Posterior cingulate gyrus (tissue), 11 donors: Measurements from ENCODE around the gene TMEM200C.

Experiments
- DNase-seq, 10 donors: peaks; one replicate each; pipeline versions ENCODE4 v3.0.0 to v3.0.0-alpha.2; 2020 to 2021; ENCODE audit warnings: mixed read lengths in 3 of 10
- intact Hi-C: fragments of 100-400 bp; cut with DNase I; formaldehyde crosslinking; loops from one replicate; pipeline ENCODE4 v1.15.1; 2023

TMEM200C gene

GRCh38 chr18:5895299-5895875 is at the start of gene TMEM200C:
Gene TMEM200C (minus strand): TSS chr18:5895522. CDS start chr18:5892063, 3,459 bp downstream.
- intact Hi-C loops, result no loop called here
- peak in 6 of 10 donors; percentile 20 to 84 (median 38) for DNase-seq

DNA sequence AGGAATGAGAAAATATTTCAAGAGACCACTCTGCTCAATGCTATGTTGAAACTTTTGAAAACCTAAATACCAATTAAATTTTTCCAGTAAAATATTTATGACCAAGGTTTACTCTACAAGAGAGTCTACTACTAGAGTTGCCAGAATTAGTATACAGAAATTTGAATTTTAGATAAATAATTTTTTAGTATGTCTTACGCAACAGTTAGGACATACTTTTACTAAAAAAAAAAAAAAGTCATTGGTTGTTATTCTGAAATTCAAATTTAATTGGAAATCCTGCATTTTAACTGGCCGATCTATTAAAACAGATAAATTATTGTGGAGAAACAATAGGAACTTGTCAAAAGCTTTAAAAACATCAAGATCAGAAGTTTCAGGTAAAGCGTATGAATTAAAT is 49.1 kb upstream of the TMEM200C start:
- intact Hi-C loops, result no loop called here
- DNase-seq, result no peak

GRCh38 chr18:5943514-5943913 is 48.2 kb upstream of the TMEM200C start:
- DNase-seq, result peak in 5 of 10 donors; percentile 27 to 81 (median 42)

GRCh38 chr18:5942591-5942990 is 47.3 kb upstream of the TMEM200C start:
- intact Hi-C loops, result no loop called here
- DNase-seq, result no peak

More at GRCh38 chr18:5943514-5943913, 48.2 kb upstream of the TMEM200C start:
- intact Hi-C loops, result no loop called here

GRCh38 chr18:5941890-5942289 is 46.6 kb upstream of the TMEM200C start:
- DNase-seq, result no peak
- intact Hi-C loops, result no loop called here

DNA sequence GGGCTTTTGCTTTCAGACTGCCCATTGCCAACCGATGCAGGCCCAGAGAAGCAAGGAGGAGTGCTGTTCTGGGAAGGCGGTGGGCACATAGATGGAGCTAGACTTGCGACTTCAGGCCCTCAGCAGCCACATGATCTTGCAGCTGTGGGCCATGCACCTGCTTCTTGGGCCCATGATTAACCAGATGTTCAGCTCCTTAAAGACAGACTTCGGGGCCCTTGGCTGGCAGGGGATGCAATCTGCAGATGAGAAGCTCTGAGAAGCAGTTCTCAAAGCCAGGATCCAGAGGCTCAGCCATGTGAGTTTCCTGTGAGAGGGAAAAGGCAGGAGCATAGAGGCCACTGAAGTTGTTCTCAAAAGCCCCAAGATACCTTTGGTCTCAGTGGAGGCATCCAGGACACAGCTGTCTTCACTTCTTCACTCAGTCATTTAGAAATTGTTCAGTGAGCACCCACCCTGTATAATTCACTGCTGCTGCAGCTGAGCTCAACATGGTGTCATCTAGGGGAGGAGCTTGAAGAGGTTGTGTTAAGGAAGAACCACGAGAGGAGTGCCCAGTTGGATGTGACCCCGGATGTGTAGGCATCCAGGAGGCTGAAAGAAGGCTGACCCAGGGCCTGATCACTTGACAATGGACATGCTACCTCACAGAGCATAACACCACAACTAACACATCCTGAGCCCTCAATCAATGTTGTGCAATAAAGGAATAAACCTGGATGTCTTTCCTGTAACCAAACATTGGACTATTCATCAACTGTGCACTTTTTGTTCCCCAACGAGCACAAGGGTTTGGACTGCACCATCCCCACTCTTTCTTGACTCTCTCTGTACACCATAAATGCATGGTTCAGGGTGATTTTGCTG is 44.7 kb upstream of the TMEM200C start:
- no peak for DNase-seq
- intact Hi-C loops, result no loop called here

DNA sequence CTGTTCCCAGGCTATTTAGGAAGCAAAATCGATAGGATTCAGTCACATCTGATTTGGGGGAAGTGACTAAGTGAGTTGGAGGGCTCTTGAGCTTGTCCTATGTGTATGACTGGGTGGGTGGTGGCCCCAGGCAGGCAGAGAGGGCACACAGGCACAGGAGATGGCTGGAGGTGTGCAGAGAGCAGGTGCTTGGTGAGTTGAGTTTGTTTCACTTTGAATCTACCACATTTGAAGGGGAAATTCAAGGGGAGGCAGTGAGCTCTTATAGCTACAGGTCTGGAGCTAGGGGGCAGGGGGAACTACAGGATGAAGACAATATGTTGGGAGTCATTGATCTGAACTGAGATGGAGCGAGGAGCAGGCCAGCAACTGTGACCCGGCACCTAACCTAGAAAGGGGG is 42.5 kb upstream of the TMEM200C start:
- no peak for DNase-seq
- intact Hi-C loops, result no loop called here

DNA sequence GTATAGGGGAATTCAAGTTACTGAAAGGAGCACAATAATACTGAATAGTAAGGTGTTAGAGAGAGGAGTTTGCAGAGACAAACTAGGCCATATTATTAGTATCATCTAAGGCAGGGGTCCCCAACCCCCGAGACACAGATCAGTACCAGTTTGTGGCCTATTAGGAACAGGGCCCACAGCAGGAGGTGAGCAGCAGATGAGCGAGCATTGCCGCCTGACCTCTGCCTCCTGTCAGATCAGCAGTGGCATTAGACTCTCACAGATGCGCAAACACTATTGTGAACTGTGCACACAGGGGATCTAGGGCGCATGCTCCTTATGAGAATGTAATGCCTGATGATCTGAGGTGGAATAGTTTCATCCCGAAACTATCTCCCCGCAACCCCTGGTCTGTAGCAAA is 41.8 kb upstream of the TMEM200C start:
- no peak for DNase-seq
- intact Hi-C loops, result no loop called here

GRCh38 chr18:5930789-5931188 is 35.5 kb upstream of the TMEM200C start:
- intact Hi-C loops, result no loop called here
- DNase-seq, result no peak

DNA sequence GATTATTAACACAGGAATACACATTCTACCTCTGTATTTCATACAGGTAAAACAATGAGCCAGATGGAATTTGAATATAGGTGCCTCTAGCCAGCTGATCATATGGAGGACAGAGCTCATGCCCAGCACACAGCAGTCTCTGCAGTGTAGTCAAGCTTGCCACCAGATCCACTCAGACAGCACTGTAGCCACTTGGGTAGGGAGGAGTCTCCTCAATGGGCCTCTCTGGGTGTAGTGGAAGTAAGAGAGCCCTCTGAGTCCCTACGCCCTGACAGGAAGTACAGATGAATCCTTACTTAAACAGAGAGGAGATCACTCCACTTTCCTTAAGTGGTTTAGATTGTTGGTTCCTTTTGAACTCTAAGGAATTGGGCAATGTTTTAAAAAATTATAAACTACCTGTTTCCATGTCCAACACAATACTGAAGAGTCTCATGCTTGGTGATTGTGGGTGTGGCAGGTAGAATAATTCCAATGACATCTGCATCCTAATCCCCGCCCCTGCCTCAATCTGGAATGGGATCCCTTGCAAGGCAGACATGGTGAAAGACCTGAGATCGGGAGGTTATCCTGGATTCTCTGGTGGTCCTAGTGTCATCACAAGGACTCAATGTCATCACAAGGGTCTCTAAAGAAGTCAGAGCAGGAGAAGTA is 23.0 kb upstream of the TMEM200C start:
- DNase-seq, result no peak
- intact Hi-C loops, result no loop called here

GRCh38 chr18:5914951-5915350 is 19.6 kb upstream of the TMEM200C start:
- intact Hi-C loops, result no loop called here
- DNase-seq, result no peak

- intact Hi-C loops, result no loop called here
- no peak for DNase-seq
Observed at GRCh38 chr18:5914016-5914415, 18.7 kb upstream of the TMEM200C start.

DNA sequence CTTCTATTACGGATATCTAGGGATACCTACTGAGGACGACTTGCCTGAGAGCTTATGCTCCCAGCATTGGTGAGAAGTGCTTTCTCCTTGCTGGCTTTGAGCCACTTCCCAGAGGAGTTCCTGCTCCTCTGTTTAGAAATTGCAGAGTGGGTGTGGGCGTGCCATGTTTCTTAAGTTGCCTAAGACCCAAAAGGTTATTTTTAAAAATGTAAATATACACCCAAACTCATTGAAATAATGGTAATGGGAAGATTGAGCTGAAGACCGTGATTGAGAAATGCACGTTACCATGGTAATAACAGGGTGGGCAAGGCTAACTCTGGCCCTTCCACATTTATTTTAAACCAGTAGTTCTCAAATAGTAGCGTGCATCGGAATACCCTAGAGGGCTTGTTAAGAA is 17.2 kb upstream of the TMEM200C start:
- no peak for DNase-seq
- intact Hi-C loops, result no loop called here

DNA sequence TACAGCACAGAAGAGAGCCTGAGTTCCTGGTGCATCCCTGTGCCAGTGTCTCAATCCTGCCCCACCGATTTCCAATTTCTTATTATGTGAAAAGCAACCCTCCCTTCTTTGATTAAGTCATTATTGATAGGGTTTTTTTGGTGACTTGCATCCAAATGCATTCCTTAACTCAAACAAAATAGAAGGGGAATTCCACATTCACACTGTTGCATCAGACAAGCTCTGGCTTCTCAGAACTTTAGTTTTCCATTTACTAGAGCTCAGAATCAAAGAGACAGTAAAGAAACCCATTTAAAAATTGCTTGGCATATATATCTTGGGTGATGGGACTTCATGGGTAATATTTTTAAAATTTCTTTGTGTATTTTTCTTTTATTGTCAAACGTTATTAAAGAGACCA is 13.8 kb upstream of the TMEM200C start:
- intact Hi-C loops, result no loop called here
- DNase-seq, result no peak

DNA sequence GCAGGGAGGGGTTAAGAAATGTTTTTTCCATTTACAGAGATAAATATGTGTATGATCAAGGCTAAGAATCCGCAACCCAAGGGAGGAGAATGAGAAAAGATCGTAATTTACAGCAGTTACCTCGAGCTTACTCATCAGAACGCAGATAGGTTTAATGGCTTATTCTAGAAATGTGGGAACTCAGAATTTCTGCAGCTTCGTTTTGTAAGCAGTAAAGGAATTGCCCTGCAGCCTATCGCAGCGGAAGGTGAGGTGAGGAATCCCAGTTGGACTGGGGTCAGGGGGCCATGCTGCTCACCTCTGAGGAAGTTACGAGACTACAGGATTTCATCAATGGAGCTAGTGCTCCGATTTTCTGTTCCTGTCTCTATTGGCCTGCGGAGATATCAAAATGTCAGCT is 8.1 kb upstream of the TMEM200C start:
- no peak for DNase-seq
- intact Hi-C loops, result no loop called here

DNA sequence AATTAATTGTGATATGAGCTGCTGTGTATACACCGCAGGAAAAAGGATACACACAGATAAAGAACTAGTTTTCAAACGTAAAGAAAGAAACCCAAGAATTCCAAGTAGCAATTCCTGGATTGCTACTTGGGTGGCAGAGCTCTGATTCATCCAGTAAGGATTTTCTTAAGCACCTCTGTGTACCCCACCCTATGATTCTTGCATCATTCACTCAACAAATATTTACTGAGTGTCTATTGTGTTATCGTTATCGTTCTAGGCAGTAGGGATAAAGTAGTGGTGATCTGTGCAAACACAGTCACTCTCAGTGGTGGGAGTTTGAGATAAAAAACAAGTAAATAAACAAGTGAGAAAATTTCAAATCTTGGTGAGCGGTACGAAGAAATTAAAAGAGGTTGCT is 4.9 kb upstream of the TMEM200C start:
- intact Hi-C loops, result no loop called here
- no peak for DNase-seq

DNA sequence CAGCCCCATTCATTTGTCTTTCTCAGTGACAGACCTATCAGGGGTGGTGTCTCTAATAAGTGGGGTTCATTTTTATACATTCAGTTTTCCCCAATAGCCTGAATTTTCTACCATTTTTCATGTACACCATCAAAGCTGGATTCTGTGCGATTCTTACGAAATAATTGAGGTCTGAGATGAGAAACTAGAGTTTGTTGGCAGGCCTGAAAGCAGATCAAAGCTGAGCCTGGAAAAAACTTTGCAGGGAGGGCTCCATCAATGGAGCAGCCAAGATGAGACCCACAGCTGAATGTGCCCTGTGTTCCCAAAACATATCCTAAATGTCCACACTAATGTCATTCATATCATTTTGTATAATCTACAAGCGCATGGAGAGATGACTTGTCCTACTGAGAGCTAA is 4.5 kb upstream of the TMEM200C start:
- intact Hi-C loops, result no loop called here
- no peak for DNase-seq

DNA sequence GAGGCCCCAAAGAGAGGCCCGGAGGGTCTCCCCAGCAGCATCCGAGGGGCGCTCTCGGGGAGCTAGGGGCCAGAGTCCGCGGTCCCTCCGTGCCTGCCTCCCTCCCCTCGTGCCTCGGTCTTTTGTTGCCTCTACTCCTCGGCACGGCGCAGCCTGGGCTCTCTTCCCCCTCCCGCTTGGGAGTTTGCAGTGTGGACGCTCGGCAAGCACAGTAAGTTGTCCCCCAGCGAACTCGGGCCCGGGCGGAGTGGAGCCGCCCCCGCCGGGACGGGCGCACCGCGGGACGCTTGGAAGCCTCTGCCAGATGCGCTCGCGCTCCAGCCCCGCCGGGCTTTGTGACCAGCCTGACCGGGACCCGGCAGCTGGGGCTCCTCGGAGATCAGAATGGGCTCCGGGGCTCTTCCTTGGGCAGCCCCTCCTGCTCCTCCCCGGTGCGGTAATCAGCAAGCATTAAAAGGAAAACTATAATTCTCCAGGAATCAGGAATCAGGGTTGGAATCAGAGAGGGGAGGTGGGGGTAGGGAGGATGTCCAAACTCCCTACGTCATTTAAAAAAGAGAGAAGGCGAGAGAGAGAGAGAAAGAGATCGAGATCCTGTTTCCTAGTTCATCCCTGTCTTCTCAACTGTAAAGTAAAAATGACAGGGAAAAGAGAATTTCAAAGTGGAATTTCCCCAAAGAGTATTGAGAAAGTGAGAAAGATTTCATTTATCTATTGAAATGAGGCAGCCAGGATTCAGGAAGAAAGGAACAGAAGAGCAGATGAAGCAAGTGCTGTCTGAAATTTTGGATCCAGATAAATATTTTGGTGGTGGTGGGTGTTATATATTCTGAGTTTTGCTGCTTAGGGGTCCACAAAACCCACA is 786 bp upstream of the TMEM200C start:
- DNase-seq, result peak in 8 of 10 donors; percentile 30 to 91 (median 48)
- intact Hi-C loops, result no loop called here

GRCh38 chr18:5894611-5895298 is 567 bp downstream of the TMEM200C start:
- intact Hi-C loops, result no loop called here
- DNase-seq, result peak in 7 of 10 donors; percentile 11 to 83 (median 31)
